Epithelial cell of esophagus (primary cell): ENCODE results near the gene RELT.

ENCODE experiments used
- DNase-seq: peaks from one replicate; pipeline ENCODE4 v3.0.0; 2010; ENCODE audit warnings: low read depth
- H3K4me3 ChIP-seq: 2 replicates; pipeline ENCODE4 v1.5.1; 2011; ENCODE audit warnings: mild to moderate bottlenecking, low read length, control low read depth
- CTCF ChIP-seq: IDR thresholded peaks from 2 replicates; pipeline ENCODE4 v1.5.1; 2011; ENCODE audit warnings: low read depth, mild to moderate bottlenecking, low read length, control low read depth, inconsistent platforms; ENCODE audit not compliant: insufficient read depth; ENCODE audit errors: missing control alignments

Gene RELT

GRCh38 chr11:73395297-73396208, 19.4 kb downstream of the RELT start:
- no peak for DNase-seq
- no peak for TF ChIP-seq CTCF

GRCh38 chr11:73396251-73396930, 20.2 kb downstream of the RELT start:
- TF ChIP-seq CTCF: no peak
- DNase-seq: no peak
- no peak overlapping the region for H3K4me3 ChIP-seq

More at GRCh38 chr11:73395297-73396208, 19.4 kb downstream of the RELT start:
- no peak overlapping the region for H3K4me3 ChIP-seq

GRCh38 chr11:73396985-73397384, 20.8 kb downstream of the RELT start:
- TF ChIP-seq CTCF: no peak
- no peak for DNase-seq

GRCh38 chr11:73397468-73398131, 21.4 kb downstream of the RELT start:
- TF ChIP-seq CTCF: no peak
- H3K4me3 ChIP-seq: no peak overlapping the region
- no peak for DNase-seq

More at GRCh38 chr11:73396985-73397384, 20.8 kb downstream of the RELT start:
- no peak overlapping the region for H3K4me3 ChIP-seq

GRCh38 chr11:73398132-73398526, 21.9 kb downstream of the RELT start:
- DNase-seq: no peak
- no peak for TF ChIP-seq CTCF
- H3K4me3 ChIP-seq: no peak overlapping the region

GRCh38 chr11:73398721-73399120, 22.5 kb downstream of the RELT start:
- no peak for TF ChIP-seq CTCF
- DNase-seq: no peak
- no peak overlapping the region for H3K4me3 ChIP-seq
